ENCODE results near the gene SNRNP35. TPM values are rescaled to one million over a fixed set of nuclear protein-coding genes. Genes with fewer than 3 reads are reported as not detected.
"Not testable (repeated sequence)": the region's sequence is repeated elsewhere in the genome, so short reads cannot be mapped to it uniquely, and the experiment has no call there.

Gene SNRNP35
- total RNA-seq, 4 donors from 2014 or later = 8.6 to 30.0 (median 25.7) TPM

DNA sequence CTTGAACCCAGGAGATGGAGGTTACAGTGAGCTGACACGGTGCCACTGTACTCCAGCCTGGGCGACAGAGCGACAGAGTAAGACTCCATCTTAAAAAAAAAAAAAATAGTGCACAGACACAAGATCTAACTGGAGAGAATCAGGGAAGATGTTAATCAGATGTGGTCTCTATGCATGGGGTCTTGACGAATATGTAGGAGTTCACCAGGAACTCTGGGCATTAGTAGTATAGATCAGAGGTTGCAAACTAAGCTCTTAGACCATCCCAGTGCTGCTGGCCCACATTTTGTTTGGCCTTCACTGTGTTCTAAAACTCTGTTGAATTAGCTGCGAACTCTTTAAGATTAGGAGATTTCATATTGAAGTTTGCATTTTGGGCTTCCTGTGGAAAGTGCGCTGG is 31.6 kb downstream of the SNRNP35 start:
- Histone ChIP-seq H3K27ac (no peak overlapping the region), H3K4me1 (no peaks in the 10 kb centered on the region), H3K4me3 (no peak overlapping the region), H3K27me3 (no peaks in the 10 kb centered on the region), H3K9me3 (no peaks in the 10 kb centered on the region), H3K36me3 (no peaks in the 10 kb centered on the region)
- no peak for DNase-seq
- intact Hi-C loops (cut with DNase I; ENCODE audit: low total_unique reads) (no loop called here), in situ Hi-C loops (cut with MboI; ENCODE audit: low pct_ligation_motif_present in 1 of 4, low pct_unique_long_range_greater_than_20kb in 1 of 4, low sequenced_read_pairs in 3 of 4) (no loop called here)
- no peak for TF ChIP-seq EP300 (IDR thresholded peaks at IDR 0.05; ENCODE audit: low read depth)
- TF ChIP-seq, protein P1, sequence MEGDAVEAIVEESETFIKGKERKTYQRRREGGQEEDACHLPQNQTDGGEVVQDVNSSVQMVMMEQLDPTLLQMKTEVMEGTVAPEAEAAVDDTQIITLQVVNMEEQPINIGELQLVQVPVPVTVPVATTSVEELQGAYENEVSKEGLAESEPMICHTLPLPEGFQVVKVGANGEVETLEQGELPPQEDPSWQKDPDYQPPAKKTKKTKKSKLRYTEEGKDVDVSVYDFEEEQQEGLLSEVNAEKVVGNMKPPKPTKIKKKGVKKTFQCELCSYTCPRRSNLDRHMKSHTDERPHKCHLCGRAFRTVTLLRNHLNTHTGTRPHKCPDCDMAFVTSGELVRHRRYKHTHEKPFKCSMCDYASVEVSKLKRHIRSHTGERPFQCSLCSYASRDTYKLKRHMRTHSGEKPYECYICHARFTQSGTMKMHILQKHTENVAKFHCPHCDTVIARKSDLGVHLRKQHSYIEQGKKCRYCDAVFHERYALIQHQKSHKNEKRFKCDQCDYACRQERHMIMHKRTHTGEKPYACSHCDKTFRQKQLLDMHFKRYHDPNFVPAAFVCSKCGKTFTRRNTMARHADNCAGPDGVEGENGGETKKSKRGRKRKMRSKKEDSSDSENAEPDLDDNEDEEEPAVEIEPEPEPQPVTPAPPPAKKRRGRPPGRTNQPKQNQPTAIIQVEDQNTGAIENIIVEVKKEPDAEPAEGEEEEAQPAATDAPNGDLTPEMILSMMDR (IDR thresholded peaks at IDR 0.05) = no peak
- TF ChIP-seq POLR2AphosphoS5 (IDR thresholded peaks at IDR 0.05) = no peak
- TF ChIP-seq POLR2A (IDR thresholded peaks at IDR 0.05) = no peak
- 97 to 99% methylated on average over 5 to 6 of the region's 6 CpGs for WGBS, 2 donors (ENCODE audit: low coverage in 1 of 2)

DNA sequence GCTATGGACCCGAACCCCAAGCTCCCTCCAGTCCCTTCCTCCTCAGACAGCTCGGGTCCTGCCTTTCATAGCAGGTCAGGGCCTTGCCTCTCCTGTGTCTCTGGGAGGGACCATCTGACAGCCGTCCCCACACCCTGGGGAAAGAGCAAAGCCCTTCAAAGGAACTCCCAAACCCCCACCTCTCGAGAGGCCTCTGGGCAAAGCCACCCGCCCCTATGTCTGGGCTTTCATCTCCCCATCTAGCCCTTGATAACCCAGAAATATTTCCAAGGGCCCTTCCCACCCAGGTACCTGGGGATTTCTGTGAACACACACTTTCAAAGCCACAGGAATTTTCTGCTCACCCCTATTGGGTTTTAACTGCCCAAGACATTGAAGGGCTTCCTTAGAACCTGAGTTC is 32.1 kb downstream of the SNRNP35 start:
- in situ Hi-C loops (cut with MboI; ENCODE audit: low pct_ligation_motif_present in 1 of 4, low pct_unique_long_range_greater_than_20kb in 1 of 4, low sequenced_read_pairs in 3 of 4) = no loop called here
- intact Hi-C loops (cut with DNase I; ENCODE audit: low total_unique reads) = no loop called here
- Histone ChIP-seq H3K27ac (no peak overlapping the region), H3K4me3 (no peak overlapping the region), H3K9me3 (no peaks in the 10 kb centered on the region), H3K36me3 (no peaks in the 10 kb centered on the region), H3K4me1 (no peaks in the 10 kb centered on the region), H3K27me3 (no peaks in the 10 kb centered on the region)
- WGBS, 2 donors (ENCODE audit: low coverage in 1 of 2) = 83% methylated on average over 5 of the region's 5 CpGs; no CpG with 5 or more reads in 1 of the 2 donors
- DNase-seq = no peak
- TF ChIP-seq POLR2A (IDR thresholded peaks at IDR 0.05) = no peak
- TF ChIP-seq, protein P1 (IDR thresholded peaks at IDR 0.05) = no peak
- no peak for TF ChIP-seq EP300 (IDR thresholded peaks at IDR 0.05; ENCODE audit: low read depth)
- TF ChIP-seq POLR2AphosphoS5 (IDR thresholded peaks at IDR 0.05) = no peak

DNA sequence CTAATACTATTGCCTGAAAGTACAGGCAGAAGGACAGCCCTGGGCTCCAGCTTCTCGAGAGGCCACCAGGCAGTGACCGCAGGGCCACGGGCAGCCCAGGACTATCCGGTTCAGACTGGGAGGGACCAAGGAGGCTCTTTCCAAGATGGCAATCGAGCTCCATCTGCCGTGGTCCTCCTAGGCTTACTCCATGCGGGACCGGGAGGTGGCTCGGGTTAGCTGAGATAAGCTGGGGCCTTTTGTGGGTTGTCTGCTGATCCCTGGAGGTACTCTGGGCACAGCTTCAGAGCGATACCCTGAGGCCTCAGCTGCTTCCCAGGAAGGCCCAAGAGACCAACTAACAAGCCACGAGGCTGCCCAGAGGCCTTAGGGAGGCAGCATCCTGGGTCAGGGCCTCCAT is 33.1 kb downstream of the SNRNP35 start:
- no peaks in the 10 kb centered on the region for H3K36me3 ChIP-seq
- no peaks in the 10 kb centered on the region for H3K9me3 ChIP-seq
- H3K4me1 ChIP-seq = no peaks in the 10 kb centered on the region
- WGBS, 2 donors (ENCODE audit: low coverage in 1 of 2) = 90% methylated on average over 6 of the region's 11 CpGs; no CpG with 5 or more reads in 1 of the 2 donors
- H3K4me3 ChIP-seq = no peak overlapping the region
- no peaks in the 10 kb centered on the region for H3K27me3 ChIP-seq
- intact Hi-C loops (cut with DNase I; ENCODE audit: low total_unique reads) = no loop called here
- no peak for DNase-seq
- in situ Hi-C loops (cut with MboI; ENCODE audit: low pct_ligation_motif_present in 1 of 4, low pct_unique_long_range_greater_than_20kb in 1 of 4, low sequenced_read_pairs in 3 of 4) = no loop called here
- TF ChIP-seq POLR2A (IDR thresholded peaks at IDR 0.05) = no peak
- TF ChIP-seq, protein P1 (IDR thresholded peaks at IDR 0.05) = no peak
- TF ChIP-seq POLR2AphosphoS5 (IDR thresholded peaks at IDR 0.05) = no peak
- TF ChIP-seq EP300 (IDR thresholded peaks at IDR 0.05; ENCODE audit: low read depth) = no peak
- no peak overlapping the region for H3K27ac ChIP-seq

DNA sequence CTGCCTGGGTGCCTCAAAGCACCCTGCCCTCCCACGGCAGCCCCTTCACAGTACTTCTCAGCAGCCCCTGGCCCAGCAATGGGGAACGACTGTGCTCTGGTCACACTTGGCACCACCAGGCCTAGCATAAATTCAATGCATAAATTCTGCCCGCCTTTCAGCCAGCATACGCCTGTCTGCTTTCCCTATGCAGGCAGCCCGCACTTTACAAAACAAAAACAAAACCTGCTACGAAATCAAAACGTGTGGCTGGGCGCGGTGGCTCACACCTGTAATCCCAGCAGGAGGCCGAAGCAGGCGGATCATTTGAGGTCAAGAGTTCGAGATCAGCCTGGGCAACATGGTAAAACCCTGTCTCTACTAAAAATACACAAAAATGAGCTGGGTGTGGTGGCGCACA is 33.5 kb downstream of the SNRNP35 start:
- Histone ChIP-seq H3K27ac (no peak overlapping the region), H3K36me3 (no peaks in the 10 kb centered on the region), H3K4me3 (no peak overlapping the region), H3K9me3 (no peaks in the 10 kb centered on the region), H3K4me1 (no peaks in the 10 kb centered on the region), H3K27me3 (no peaks in the 10 kb centered on the region)
- intact Hi-C loops (cut with DNase I; ENCODE audit: low total_unique reads) = no loop called here
- WGBS, 2 donors (ENCODE audit: low coverage in 1 of 2) = 86 to 91% methylated on average over 5 to 12 of the region's 13 CpGs
- DNase-seq = no peak
- in situ Hi-C loops (cut with MboI; ENCODE audit: low pct_ligation_motif_present in 1 of 4, low pct_unique_long_range_greater_than_20kb in 1 of 4, low sequenced_read_pairs in 3 of 4) = no loop called here
- TF ChIP-seq POLR2AphosphoS5 (IDR thresholded peaks at IDR 0.05) = no peak
- no peak for TF ChIP-seq POLR2A (IDR thresholded peaks at IDR 0.05)
- no peak for TF ChIP-seq EP300 (IDR thresholded peaks at IDR 0.05; ENCODE audit: low read depth)
- TF ChIP-seq, protein P1 (IDR thresholded peaks at IDR 0.05) = no peak

DNA sequence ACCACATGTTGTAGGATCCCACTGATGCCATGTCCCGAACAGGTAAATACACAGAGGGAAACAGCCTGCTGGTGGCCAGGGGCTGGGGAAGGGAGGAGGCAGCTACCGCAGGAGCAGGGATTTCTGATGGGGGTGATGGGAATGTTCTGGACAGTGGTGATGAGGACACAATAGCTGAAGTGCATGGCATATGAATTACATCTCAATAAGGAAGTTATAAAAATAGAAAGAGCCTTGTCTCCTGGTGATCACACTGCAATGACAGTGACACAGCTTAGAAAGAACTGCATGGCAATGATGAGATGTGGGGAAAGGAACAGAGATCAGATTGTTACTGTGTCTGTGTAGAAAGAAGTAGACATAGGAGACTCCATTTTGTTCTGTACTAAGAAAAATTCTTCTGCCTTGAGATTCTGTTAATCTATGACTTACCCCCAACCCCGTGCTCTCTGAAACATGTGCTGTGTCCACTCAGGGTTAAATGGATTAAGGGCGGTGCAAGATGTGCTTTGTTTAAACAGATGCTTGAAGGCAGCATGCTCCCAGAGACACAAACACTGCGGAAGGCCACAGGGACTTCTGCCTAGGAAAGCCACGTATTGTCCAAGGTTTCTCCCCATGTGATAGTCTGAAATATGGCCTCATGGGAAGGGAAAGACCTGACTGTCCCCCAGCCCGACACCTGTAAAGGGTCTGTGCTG is 34.5 kb downstream of the SNRNP35 start:
- 54 to 60% methylated on average over 3 to 6 of the region's 7 CpGs for WGBS, 2 donors (ENCODE audit: low coverage in 1 of 2)
- H3K4me1 ChIP-seq; DNase-seq; H3K27me3 ChIP-seq; H3K27ac ChIP-seq; H3K4me3 ChIP-seq; intact Hi-C loops (cut with DNase I; ENCODE audit: low total_unique reads); in situ Hi-C loops (cut with MboI; ENCODE audit: low pct_ligation_motif_present in 1 of 4, low pct_unique_long_range_greater_than_20kb in 1 of 4, low sequenced_read_pairs in 3 of 4); H3K9me3 ChIP-seq; H3K36me3 ChIP-seq: not testable (repeated sequence)

Measured in transverse colon (tissue), 4 donors.